ENCODE measurements around the gene CAMK1G. TPM values are rescaled to one million over a fixed set of nuclear protein-coding genes. Genes with fewer than 3 reads are reported as not detected.

CAMK1G gene
- total RNA-seq, 1 experiment from 2014 or later = not detected

- H3K4me1 ChIP-seq (ENCODE audit: control insufficient read depth in 1 of 2, insufficient read depth in 2 of 2, low read length in 2 of 2) = peaks cover 0 to under 1% of the 10 kb centered on the region in 2 experiments; a peak in 1 of 4 replicates
- H3K9me3 ChIP-seq (ENCODE audit: control insufficient read depth in 1 of 2, insufficient read depth in 1 of 2, low read depth in 1 of 2, low read length in 2 of 2) = no peaks in the 10 kb centered on the region
- ChIA-PET CTCF (no interaction called here), RAD21 (ENCODE audit: low non-redundant PET in 1 of 2, low total read pairs in 2 of 2, uncharacterized antibody in 2 of 2, unreplicated experiment in 2 of 2) (interaction anchor here in 1 of 2 experiments (0.7 kb wide), 1 partner anchor 47 kb away, joined by 3 read pairs; no protein-coding TSS in a partner anchor), POLR2A (no interaction called here)
- H3K4me3 ChIP-seq (replicated peaks in 1 of 2; ENCODE audit: low read depth in 1 of 2, low read length in 2 of 2) = no peak overlapping the region
- H3K9me2 ChIP-seq (ENCODE audit: insufficient read depth) = no peaks in the 10 kb centered on the region
- intact Hi-C loops (cut with micrococcal nuclease) = no loop called here
- no peak overlapping the region for H3K9ac ChIP-seq (ENCODE audit: low read length)
- no peaks in the 10 kb centered on the region for H3K27me3 ChIP-seq (ENCODE audit: insufficient read depth, low read length)
- peaks cover 5% of the 10 kb centered on the region; the same call in 1 of the 2 replicates for H3K79me2 ChIP-seq (ENCODE audit: insufficient read depth, low read length)
- H2AFZ ChIP-seq (ENCODE audit: low read depth, low read length, poor library complexity, severe bottlenecking) = no peak overlapping the region
- ATAC-seq = no peak
- no TSS peak for BruUV-seq (replicated peaks)
- TF ChIP-seq ELF1 (IDR thresholded peaks at IDR 0.05; ENCODE audit: borderline replicate concordance, low read depth) = no peak
- TF ChIP-seq ZFX (IDR thresholded peaks at IDR 0.05) = no peak
- no peak for TF ChIP-seq JUND (IDR thresholded peaks at IDR 0.05)
- TF ChIP-seq ZBTB33 (IDR thresholded peaks at IDR 0.05; ENCODE audit: extremely low read depth, insufficient replicate concordance, low read length) = no peak
- no peak for TF ChIP-seq FOSL1 (IDR thresholded peaks at IDR 0.05; ENCODE audit: low read depth)
- no peak for TF ChIP-seq EZH2 (IDR thresholded peaks at IDR 0.05)
- no peak overlapping the region for H3K27ac ChIP-seq (ENCODE audit: low read depth, low read length)
- no peaks in the 10 kb centered on the region for H4K20me1 ChIP-seq (ENCODE audit: insufficient read depth)
- no peak overlapping the region for H3K4me2 ChIP-seq (ENCODE audit: low read length)
- DNase-seq (ENCODE audit: low read depth, low spot score) = no peak
- peaks cover 0 to 11% of the 10 kb centered on the region in 2 experiments; a peak in 1 of 4 replicates for H3K36me3 ChIP-seq (ENCODE audit: control insufficient read depth in 1 of 2, insufficient read depth in 2 of 2, low read length in 2 of 2)
Measured at GRCh38 chr1:209641832-209642172, 58.3 kb downstream of the CAMK1G start.

GRCh38 chr1:209642816-209643215 is 59.3 kb downstream of the CAMK1G start:
- ChIA-PET POLR2A (no interaction called here), RAD21 (ENCODE audit: low non-redundant PET in 1 of 2, low total read pairs in 2 of 2, uncharacterized antibody in 2 of 2, unreplicated experiment in 2 of 2) (no interaction called here), CTCF (no interaction called here)
- H3K9ac ChIP-seq (ENCODE audit: low read length) = no peak overlapping the region
- H3K9me2 ChIP-seq (ENCODE audit: insufficient read depth) = no peaks in the 10 kb centered on the region
- no peak overlapping the region for H3K4me3 ChIP-seq (replicated peaks in 1 of 2; ENCODE audit: low read depth in 1 of 2, low read length in 2 of 2)
- no peak overlapping the region for H3K27ac ChIP-seq (ENCODE audit: low read depth, low read length)
- intact Hi-C loops (cut with micrococcal nuclease) = no loop called here
- peaks cover 5% of the 10 kb centered on the region; the same call in 1 of the 2 replicates for H3K79me2 ChIP-seq (ENCODE audit: insufficient read depth, low read length)
- no TSS peak for BruUV-seq (replicated peaks)
- DNase-seq (ENCODE audit: low read depth, low spot score) (no peak), ATAC-seq (no peak)
- H3K4me1 ChIP-seq (ENCODE audit: control insufficient read depth in 1 of 2, insufficient read depth in 2 of 2, low read length in 2 of 2) = peaks cover 0 to 8% of the 10 kb centered on the region in 2 experiments; a peak in 2 of 4 replicates
- no peak for TF ChIP-seq EZH2phosphoT487 (IDR thresholded peaks at IDR 0.05; ENCODE audit: borderline replicate concordance)
- no peak for TF ChIP-seq SRF (IDR thresholded peaks at IDR 0.05; ENCODE audit: low read depth)
- TF ChIP-seq SIN3A (IDR thresholded peaks at IDR 0.05; ENCODE audit: low read depth) = no peak
- TF ChIP-seq ZFX (IDR thresholded peaks at IDR 0.05) = no peak
- no peak for TF ChIP-seq FOSL1 (IDR thresholded peaks at IDR 0.05; ENCODE audit: low read depth)
- no peaks in the 10 kb centered on the region for H3K9me3 ChIP-seq (ENCODE audit: control insufficient read depth in 1 of 2, insufficient read depth in 1 of 2, low read depth in 1 of 2, low read length in 2 of 2)
- peaks cover 0 to 7% of the 10 kb centered on the region in 2 experiments; a peak in 1 of 4 replicates for H3K36me3 ChIP-seq (ENCODE audit: control insufficient read depth in 1 of 2, insufficient read depth in 2 of 2, low read length in 2 of 2)
- no peaks in the 10 kb centered on the region for H3K27me3 ChIP-seq (ENCODE audit: insufficient read depth, low read length)
- H2AFZ ChIP-seq (ENCODE audit: low read depth, low read length, poor library complexity, severe bottlenecking) = no peak overlapping the region
- no peaks in the 10 kb centered on the region for H4K20me1 ChIP-seq (ENCODE audit: insufficient read depth)
- H3K4me2 ChIP-seq (ENCODE audit: low read length) = no peak overlapping the region
